Hepatocyte (in vitro differentiated cells): ENCODE data around the gene IRF8. TPM values are rescaled to one million over a fixed set of nuclear protein-coding genes. Genes with fewer than 3 reads are reported as not detected.

Experiments used
- DNase-seq: peaks from one replicate; pipeline ENCODE4 v3.0.0-alpha.2; 2016; ENCODE audit warnings: low spot score
- H2AFZ ChIP-seq: fragments of 200-600 bp; sonication (generic); 2 replicates; pipeline ENCODE4 v1.6.0; 2016; ENCODE audit warnings: antibody characterized with exemption, mild to moderate bottlenecking
- H3K27ac ChIP-seq: fragments of 200-600 bp; sonication (generic); 2 replicates; pipeline ENCODE4 v1.5.1; 2016; ENCODE audit warnings: mild to moderate bottlenecking
- H3K27me3 ChIP-seq: fragments of 200-600 bp; sonication (generic); 2 replicates; pipeline ENCODE4 v1.6.1; 2016
- H3K36me3 ChIP-seq: fragments of 200-600 bp; sonication (generic); replicated peaks from 2 replicates; pipeline ENCODE4 v1.5.1; 2016; ENCODE audit warnings: low read depth; ENCODE audit not compliant: insufficient read depth
- H3K4me1 ChIP-seq: fragments of 200-600 bp; sonication (generic); 2 replicates; pipeline ENCODE4 v1.5.1; 2016; ENCODE audit warnings: mild to moderate bottlenecking, moderate library complexity; ENCODE audit not compliant: insufficient read depth
- H3K4me2 ChIP-seq: fragments of 200-600 bp; sonication (generic); 2 replicates; pipeline ENCODE4 v1.6.0; 2016
- H3K4me3 ChIP-seq: fragments of 200-600 bp; sonication (generic); 2 replicates; pipeline ENCODE4 v1.5.1; 2016; ENCODE audit warnings: mild to moderate bottlenecking
- H3K79me2 ChIP-seq: fragments of 200-600 bp; sonication (generic); 2 replicates; pipeline ENCODE4 v1.6.0; 2017; ENCODE audit warnings: mild to moderate bottlenecking
- H3K9me2 ChIP-seq: fragments of 200-600 bp; sonication (generic); replicated peaks from 2 replicates; pipeline ENCODE4 v1.6.0; 2017; ENCODE audit warnings: mild to moderate bottlenecking; ENCODE audit not compliant: insufficient read depth
- H3K9me3 ChIP-seq: fragments of 200-600 bp; sonication (generic); 2 replicates; pipeline ENCODE4 v1.5.1; 2016; ENCODE audit warnings: low read depth, mild to moderate bottlenecking
- H4K20me1 ChIP-seq: fragments of 200-600 bp; sonication (generic); 2 replicates; pipeline ENCODE4 v1.6.0; 2016; ENCODE audit warnings: mild to moderate bottlenecking; ENCODE audit not compliant: insufficient read depth, poor library complexity, severe bottlenecking
- EZH2 ChIP-seq: fragments of 200-600 bp; sonication (generic); IDR thresholded peaks from 2 replicates; pipeline ENCODE4 v1.6.1; 2016; ENCODE audit warnings: antibody characterized with exemption, mild to moderate bottlenecking, borderline replicate concordance
- EZH2phosphoT487 ChIP-seq: fragments of 200-600 bp; sonication (generic); IDR thresholded peaks from one replicate; pipeline ENCODE4 v1.6.1; 2018; ENCODE audit warnings: antibody characterized with exemption, mild to moderate bottlenecking, low read depth, moderate library complexity; ENCODE audit not compliant: unreplicated experiment, severe bottlenecking
- WGBS: methylation state at CpG from one replicate; pipeline ENCODE4 v1.1.6; 2016; ENCODE audit warnings: low lambda C conversion rate; ENCODE audit errors: missing lambda C conversion rate; 5-methylcytosine and 5-hydroxymethylcytosine counted together
- polyA plus RNA-seq: library from polyadenylated mRNA; unstranded; fragments of >200 nt; fragmentation: Nextera tagmentation; extraction: Ambion mirVana; gene quantifications from 2 replicates; pipeline ENCODE4 v1.2.1, GENCODE V29; 2016
- total RNA-seq: library from RNA; depleted of rRNA; stranded (reverse); fragments of >200 nt; gene quantifications from 2 replicates; pipeline ENCODE4 v1.2.3, GENCODE V29; 2014
- TF ChIP-seq, protein P1 (sequence below): fragments of 200-600 bp; sonication (generic); IDR thresholded peaks from 2 replicates; pipeline ENCODE4 v1.5.1; 2016; ENCODE audit warnings: antibody characterized with exemption, mild to moderate bottlenecking; ENCODE audit not compliant: poor library complexity

The IRF8 gene
- total and polyA plus RNA-seq, 2 experiments from 2014 or later: 6.9 to 8.4 TPM

DNA sequence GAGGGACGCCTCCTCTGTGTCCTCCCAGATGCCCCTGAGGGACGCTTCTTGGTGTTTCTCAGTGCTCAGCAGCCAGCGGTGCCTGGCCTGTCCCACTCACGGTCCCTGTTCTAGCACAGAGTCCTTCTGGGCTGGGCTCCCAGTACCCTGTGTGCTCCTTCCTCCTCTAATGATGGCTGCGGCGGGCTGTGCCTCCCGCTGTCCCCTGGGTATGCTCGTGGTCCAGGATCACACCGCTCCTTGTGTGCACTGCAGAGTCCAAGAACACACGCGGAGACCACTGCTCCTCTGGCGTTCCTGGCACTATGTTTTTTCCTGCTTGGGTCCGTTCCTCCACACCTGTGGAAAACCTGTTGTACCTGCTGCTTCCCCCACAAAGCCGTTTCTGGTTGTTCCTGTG is 15.1 kb upstream of the IRF8 start:
- H3K9me2 ChIP-seq: no peaks in the 10 kb centered on the region
- H2AFZ ChIP-seq: no peak overlapping the region
- TF ChIP-seq EZH2phosphoT487: no peak
- no peak for TF ChIP-seq EZH2
- TF ChIP-seq, protein P1, sequence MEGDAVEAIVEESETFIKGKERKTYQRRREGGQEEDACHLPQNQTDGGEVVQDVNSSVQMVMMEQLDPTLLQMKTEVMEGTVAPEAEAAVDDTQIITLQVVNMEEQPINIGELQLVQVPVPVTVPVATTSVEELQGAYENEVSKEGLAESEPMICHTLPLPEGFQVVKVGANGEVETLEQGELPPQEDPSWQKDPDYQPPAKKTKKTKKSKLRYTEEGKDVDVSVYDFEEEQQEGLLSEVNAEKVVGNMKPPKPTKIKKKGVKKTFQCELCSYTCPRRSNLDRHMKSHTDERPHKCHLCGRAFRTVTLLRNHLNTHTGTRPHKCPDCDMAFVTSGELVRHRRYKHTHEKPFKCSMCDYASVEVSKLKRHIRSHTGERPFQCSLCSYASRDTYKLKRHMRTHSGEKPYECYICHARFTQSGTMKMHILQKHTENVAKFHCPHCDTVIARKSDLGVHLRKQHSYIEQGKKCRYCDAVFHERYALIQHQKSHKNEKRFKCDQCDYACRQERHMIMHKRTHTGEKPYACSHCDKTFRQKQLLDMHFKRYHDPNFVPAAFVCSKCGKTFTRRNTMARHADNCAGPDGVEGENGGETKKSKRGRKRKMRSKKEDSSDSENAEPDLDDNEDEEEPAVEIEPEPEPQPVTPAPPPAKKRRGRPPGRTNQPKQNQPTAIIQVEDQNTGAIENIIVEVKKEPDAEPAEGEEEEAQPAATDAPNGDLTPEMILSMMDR: no peak
- H3K4me1 ChIP-seq: no peaks in the 10 kb centered on the region
- H3K4me3 ChIP-seq: no peak overlapping the region
- peaks cover 20% of the 10 kb centered on the region for H3K27me3 ChIP-seq
- WGBS: 89% methylated on average over 14 of the region's 14 CpGs
- DNase-seq: no peak
- H3K4me2 ChIP-seq: no peak overlapping the region
- no peaks in the 10 kb centered on the region for H3K79me2 ChIP-seq
- no peaks in the 10 kb centered on the region for H4K20me1 ChIP-seq
- no peaks in the 10 kb centered on the region for H3K9me3 ChIP-seq
- H3K36me3 ChIP-seq: no peaks in the 10 kb centered on the region
- H3K27ac ChIP-seq: no peak overlapping the region

DNA sequence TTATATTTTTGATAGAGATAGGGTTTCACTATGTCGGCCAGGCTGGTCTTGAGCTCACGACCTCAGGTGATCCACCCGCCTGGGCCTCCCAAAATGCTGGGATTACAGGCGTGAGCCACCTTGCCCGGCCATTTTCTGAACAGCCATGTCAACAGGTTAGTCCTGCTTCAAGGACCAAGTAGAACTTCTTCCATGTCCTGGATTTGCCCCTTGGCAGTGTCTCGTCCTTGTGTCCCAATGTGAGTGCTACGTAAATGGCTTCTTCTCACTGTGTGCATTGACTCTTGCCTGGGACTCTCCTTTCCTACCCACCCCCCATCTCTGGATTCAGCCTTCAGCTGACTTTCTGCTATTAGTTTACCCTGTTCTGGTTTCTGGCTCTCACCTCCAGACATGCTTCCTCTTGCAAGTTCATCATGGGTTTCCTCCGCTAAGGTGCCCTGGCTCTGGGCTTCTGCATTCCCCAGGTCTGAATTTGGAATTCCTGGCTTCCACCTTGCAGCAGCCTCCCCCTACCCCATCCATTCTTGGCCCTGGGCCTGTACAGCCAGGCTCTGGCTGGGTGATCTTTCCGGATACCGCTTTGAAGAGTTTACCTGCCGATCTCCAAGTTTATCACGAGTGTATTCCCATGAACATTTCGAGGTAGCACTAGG is 14.0 kb upstream of the IRF8 start:
- no peaks in the 10 kb centered on the region for H3K9me3 ChIP-seq
- no peak overlapping the region for H3K27ac ChIP-seq
- no peak overlapping the region for H3K4me3 ChIP-seq
- no peaks in the 10 kb centered on the region for H3K36me3 ChIP-seq
- no peaks in the 10 kb centered on the region for H4K20me1 ChIP-seq
- 93% methylated on average over 13 of the region's 13 CpGs for WGBS
- TF ChIP-seq, protein P1: no peak
- TF ChIP-seq EZH2phosphoT487: no peak
- no peak for TF ChIP-seq EZH2
- H3K4me2 ChIP-seq: no peak overlapping the region
- no peaks in the 10 kb centered on the region for H3K9me2 ChIP-seq
- peaks cover 20% of the 10 kb centered on the region for H3K27me3 ChIP-seq
- H2AFZ ChIP-seq: no peak overlapping the region
- DNase-seq: no peak
- no peaks in the 10 kb centered on the region for H3K79me2 ChIP-seq
- H3K4me1 ChIP-seq: no peaks in the 10 kb centered on the region

DNA sequence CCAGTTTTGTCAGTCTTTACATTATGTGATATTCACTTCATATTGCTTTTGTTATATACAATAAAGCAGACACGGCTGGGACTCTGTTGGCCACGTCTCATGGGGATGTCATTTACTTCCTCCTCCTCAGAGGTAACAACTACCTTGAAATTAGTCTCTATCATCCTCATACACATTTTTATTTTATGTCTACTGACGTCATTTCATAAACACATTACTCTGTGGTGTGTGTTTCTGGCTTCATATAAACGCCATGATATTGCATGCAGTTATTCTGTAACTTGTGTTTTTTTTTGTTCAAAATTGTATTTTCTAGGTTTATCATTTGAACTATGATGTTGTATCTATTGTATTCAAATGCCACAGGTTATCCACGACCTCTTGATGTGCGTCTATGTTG is 13.4 kb upstream of the IRF8 start:
- 89% methylated on average over 6 of the region's 6 CpGs for WGBS
- TF ChIP-seq EZH2 (no peak), EZH2phosphoT487 (no peak)
- TF ChIP-seq, protein P1: no peak
- no peaks in the 10 kb centered on the region for H3K9me3 ChIP-seq
- H3K4me1 ChIP-seq: peaks cover 1% of the 10 kb centered on the region
- H3K27me3 ChIP-seq: peaks cover 20% of the 10 kb centered on the region
- no peaks in the 10 kb centered on the region for H3K36me3 ChIP-seq
- no peak overlapping the region for H3K27ac ChIP-seq
- H3K79me2 ChIP-seq: no peaks in the 10 kb centered on the region
- no peak overlapping the region for H2AFZ ChIP-seq
- no peak overlapping the region for H3K4me3 ChIP-seq
- no peaks in the 10 kb centered on the region for H3K9me2 ChIP-seq
- H3K4me2 ChIP-seq: no peak overlapping the region
- DNase-seq: no peak
- H4K20me1 ChIP-seq: no peaks in the 10 kb centered on the region
